Neural progenitor cell (in vitro differentiated cells): ENCODE results near the gene KARS1.

Experiments used
- CTCF ChIP-seq: fragments of 200-600 bp; sonication (generic); IDR thresholded peaks from 2 replicates; pipeline ENCODE4 v1.5.1; 2017; ENCODE audit warnings: antibody characterized with exemption, mild to moderate bottlenecking
- EZH2 ChIP-seq: fragments of 200-600 bp; sonication (generic); IDR thresholded peaks from 2 replicates; pipeline ENCODE4 v1.6.1; 2017; ENCODE audit warnings: antibody characterized with exemption, mild to moderate bottlenecking, moderate library complexity
- EZH2phosphoT487 ChIP-seq: fragments of 200-600 bp; sonication (generic); IDR thresholded peaks from 2 replicates; pipeline ENCODE4 v1.6.1; 2017; ENCODE audit warnings: antibody characterized with exemption

GRCh38 chr16:75589306-75589705 is 58.2 kb downstream of the KARS1 start:
- TF ChIP-seq CTCF (no peak), EZH2phosphoT487 (no peak), EZH2 (no peak)
